ENCODE results near the gene ATXN3. TPM values are rescaled to one million over a fixed set of nuclear protein-coding genes. Genes with fewer than 3 reads are reported as not detected.

The ATXN3 gene
- polyA plus RNA-seq, 1 of the 3 experiments (the other 2 are of a cell fraction): 10.2 TPM

- WGBS (ENCODE audit: low lambda C conversion rate): under 1% methylated on average over 30 of the region's 55 CpGs
- Histone ChIP-seq H3K4me1 (ENCODE audit: control insufficient read depth in 1 of 2, insufficient read depth in 2 of 2, low read depth in 1 of 2, low read length in 1 of 2) (peaks cover 5 to 11% of the 10 kb centered on the region in 2 experiments; a peak in 3 of 4 replicates), H3K9me3 (no peaks in the 10 kb centered on the region), H3K9ac (peak within 1 kb of the TSS; percentile 98), H3K36me3 (replicated peaks in 1 of 2; ENCODE audit: control insufficient read depth in 1 of 2, insufficient read depth in 2 of 2, low read length in 1 of 2) (peaks cover 14 to 50% of the 10 kb centered on the region in 2 experiments), H3K27ac (ENCODE audit: low read depth in 2 of 2, low read length in 1 of 2) (peak within 1 kb of the TSS; percentile 90), H3F3A (replicated peaks; ENCODE audit: insufficient read depth) (no peaks in the 10 kb centered on the region), H2AFZ (ENCODE audit: low read depth) (peak within 1 kb of the TSS; percentile 93), H3K79me2 (ENCODE audit: insufficient read depth) (peaks cover 77% of the 10 kb centered on the region), H3K9me2 (no peaks in the 10 kb centered on the region), H3K4me3 (ENCODE audit: low read depth in 2 of 2, low read length in 1 of 2) (peak within 1 kb of the TSS; percentile 80 to 96), H4K20me1 (ENCODE audit: insufficient read depth) (no peaks in the 10 kb centered on the region), H3K27me3 (ENCODE audit: insufficient read depth) (no peaks in the 10 kb centered on the region), H3K4me2 (peak within 1 kb of the TSS; percentile 78)
- peak; percentile 95 for DNase-seq
- CTCF ChIA-PET: interaction anchor here (1.0 to 8.7 kb wide), 6 partner anchors 10 to 29 kb away, joined by 3 to 100 read pairs (median 4); partner anchors contain the start of gene ATXN3
- POLR2A ChIA-PET: interaction anchor here (0.6 to 2.7 kb wide), 8 partner anchors 13 to 340 kb away, joined by 3 to 47 read pairs (median 4); partner anchors contain the start of genes ATXN3 and TRIP11
- TF ChIP-seq EZH2phosphoT487 (IDR thresholded peaks at IDR 0.05; ENCODE audit: borderline replicate concordance, low read depth): no peak
- TF ChIP-seq FOXM1 (IDR thresholded peaks at IDR 0.05; ENCODE audit: low read depth): no peak
- peak; percentile 98 for TF ChIP-seq TAF1 (IDR thresholded peaks at IDR 0.05; ENCODE audit: borderline replicate concordance, low read depth, low read length)
- TF ChIP-seq, protein P1, sequence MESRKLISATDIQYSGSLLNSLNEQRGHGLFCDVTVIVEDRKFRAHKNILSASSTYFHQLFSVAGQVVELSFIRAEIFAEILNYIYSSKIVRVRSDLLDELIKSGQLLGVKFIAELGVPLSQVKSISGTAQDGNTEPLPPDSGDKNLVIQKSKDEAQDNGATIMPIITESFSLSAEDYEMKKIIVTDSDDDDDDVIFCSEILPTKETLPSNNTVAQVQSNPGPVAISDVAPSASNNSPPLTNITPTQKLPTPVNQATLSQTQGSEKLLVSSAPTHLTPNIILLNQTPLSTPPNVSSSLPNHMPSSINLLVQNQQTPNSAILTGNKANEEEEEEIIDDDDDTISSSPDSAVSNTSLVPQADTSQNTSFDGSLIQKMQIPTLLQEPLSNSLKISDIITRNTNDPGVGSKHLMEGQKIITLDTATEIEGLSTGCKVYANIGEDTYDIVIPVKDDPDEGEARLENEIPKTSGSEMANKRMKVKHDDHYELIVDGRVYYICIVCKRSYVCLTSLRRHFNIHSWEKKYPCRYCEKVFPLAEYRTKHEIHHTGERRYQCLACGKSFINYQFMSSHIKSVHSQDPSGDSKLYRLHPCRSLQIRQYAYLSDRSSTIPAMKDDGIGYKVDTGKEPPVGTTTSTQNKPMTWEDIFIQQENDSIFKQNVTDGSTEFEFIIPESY (IDR thresholded peaks at IDR 0.05; ENCODE audit: borderline replicate concordance, low read depth): no peak
- TF ChIP-seq FOXJ3 (CRISPR knock-in tag; IDR thresholded peaks at IDR 0.05): no peak; the same call in 1 of the 2 replicates
- peak; percentile 42; the same call in 1 of the 2 replicates for TF ChIP-seq JUND (IDR thresholded peaks at IDR 0.05)
- TF ChIP-seq SIN3A (IDR thresholded peaks at IDR 0.05; ENCODE audit: borderline replicate concordance, low read depth, low read length): no peak; the same call in 1 of the 2 replicates
- no peak for TF ChIP-seq TCF12 (IDR thresholded peaks at IDR 0.05)
- TF ChIP-seq NFIC (IDR thresholded peaks at IDR 0.05; ENCODE audit: borderline replicate concordance): no peak; the same call in 1 of the 2 replicates
- no peak for TF ChIP-seq RXRA (IDR thresholded peaks at IDR 0.05; ENCODE audit: borderline replicate concordance, low read depth)
- TF ChIP-seq POLR2AphosphoS5 (IDR thresholded peaks at IDR 0.05; ENCODE audit: low read depth, low read length): peak; percentile 94
- TF ChIP-seq MXI1 (IDR thresholded peaks at IDR 0.05; ENCODE audit: low read depth, low read length): no peak; the same call in 1 of the 2 replicates
- no peak for TF ChIP-seq GATA2 (CRISPR knock-in tag; IDR thresholded peaks at IDR 0.05)
- TF ChIP-seq EP300 (IDR thresholded peaks at IDR 0.05; ENCODE audit: borderline replicate concordance in 1 of 2, low read depth in 1 of 2, low read length in 1 of 2): peak in 1 of 2 experiments; percentile 49; a peak in 1 of 4 replicates
- TF ChIP-seq, protein P2, sequence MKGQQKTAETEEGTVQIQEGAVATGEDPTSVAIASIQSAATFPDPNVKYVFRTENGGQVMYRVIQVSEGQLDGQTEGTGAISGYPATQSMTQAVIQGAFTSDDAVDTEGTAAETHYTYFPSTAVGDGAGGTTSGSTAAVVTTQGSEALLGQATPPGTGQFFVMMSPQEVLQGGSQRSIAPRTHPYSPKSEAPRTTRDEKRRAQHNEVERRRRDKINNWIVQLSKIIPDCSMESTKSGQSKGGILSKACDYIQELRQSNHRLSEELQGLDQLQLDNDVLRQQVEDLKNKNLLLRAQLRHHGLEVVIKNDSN (IDR thresholded peaks at IDR 0.05; ENCODE audit: borderline replicate concordance, low read depth): no peak
- TF ChIP-seq SMC3 (IDR thresholded peaks at IDR 0.05; ENCODE audit: low read depth, low read length): no peak
- peak; percentile 75 for TF ChIP-seq REST (IDR thresholded peaks at IDR 0.05; ENCODE audit: low read depth, low read length)
- no peak; the same call in 1 of the 2 replicates for TF ChIP-seq ELF1 (IDR thresholded peaks at IDR 0.05)
- TF ChIP-seq PBX3 (IDR thresholded peaks at IDR 0.05): 0 out of 2 replicates have a peak, but pooled peaks have one; percentile 12
- TF ChIP-seq TEAD4 (IDR thresholded peaks at IDR 0.05; ENCODE audit: borderline replicate concordance, insufficient read depth): 0 out of 2 replicates have a peak, but pooled peaks have one; percentile 10
- no peak for TF ChIP-seq FOSL2 (IDR thresholded peaks at IDR 0.05; ENCODE audit: borderline replicate concordance, low read depth)
- TF ChIP-seq, protein P3, sequence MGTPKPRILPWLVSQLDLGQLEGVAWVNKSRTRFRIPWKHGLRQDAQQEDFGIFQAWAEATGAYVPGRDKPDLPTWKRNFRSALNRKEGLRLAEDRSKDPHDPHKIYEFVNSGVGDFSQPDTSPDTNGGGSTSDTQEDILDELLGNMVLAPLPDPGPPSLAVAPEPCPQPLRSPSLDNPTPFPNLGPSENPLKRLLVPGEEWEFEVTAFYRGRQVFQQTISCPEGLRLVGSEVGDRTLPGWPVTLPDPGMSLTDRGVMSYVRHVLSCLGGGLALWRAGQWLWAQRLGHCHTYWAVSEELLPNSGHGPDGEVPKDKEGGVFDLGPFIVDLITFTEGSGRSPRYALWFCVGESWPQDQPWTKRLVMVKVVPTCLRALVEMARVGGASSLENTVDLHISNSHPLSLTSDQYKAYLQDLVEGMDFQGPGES (IDR thresholded peaks at IDR 0.05; ENCODE audit: low read depth, low read length): no peak
- no peak for TF ChIP-seq MAX (IDR thresholded peaks at IDR 0.05; ENCODE audit: low read depth)
- TF ChIP-seq RCOR1 (IDR thresholded peaks at IDR 0.05; ENCODE audit: low read length): no peak
Measured at GRCh38 chr14:92121670-92122350, 15.4 kb upstream of the ATXN3 start, which contains the start of the genes CPSF2 and NDUFB1. CPSF2 (plus strand) TSS chr14:92121969; CDS start chr14:92130985, 9,016 bp downstream. NDUFB1 (minus strand) TSS chr14:92121706; CDS start chr14:92117637, 4,069 bp downstream.
